ENCODE measurements around the gene WDR7. TPM values are rescaled to one million over a fixed set of nuclear protein-coding genes. Genes with fewer than 3 reads are reported as not detected.
"Not testable (repeated sequence)": the region's sequence is repeated elsewhere in the genome, so short reads cannot be mapped to it uniquely, and the experiment has no call there.

Gene WDR7
- total and polyA plus RNA-seq, 12 donors = 3.1 to 32.6 (median 28.0) TPM

GRCh38 chr18:56647951-56648893, 2.9 kb upstream of the WDR7 start:
- Histone ChIP-seq H3K27ac (peak overlapping the region in 1 of 10 donors; percentile 21), H3K27me3 (no peaks in the 10 kb centered on the region), H3K9me3 (no peaks in the 10 kb centered on the region), H3K4me3 (no peak overlapping the region), H3K4me1 (peaks cover 3 to 33% (median 15%) of the 10 kb centered on the region in 9 donors), H3K36me3 (no peaks in the 10 kb centered on the region)
- ATAC-seq = no peak
- TF ChIP-seq, protein P1, sequence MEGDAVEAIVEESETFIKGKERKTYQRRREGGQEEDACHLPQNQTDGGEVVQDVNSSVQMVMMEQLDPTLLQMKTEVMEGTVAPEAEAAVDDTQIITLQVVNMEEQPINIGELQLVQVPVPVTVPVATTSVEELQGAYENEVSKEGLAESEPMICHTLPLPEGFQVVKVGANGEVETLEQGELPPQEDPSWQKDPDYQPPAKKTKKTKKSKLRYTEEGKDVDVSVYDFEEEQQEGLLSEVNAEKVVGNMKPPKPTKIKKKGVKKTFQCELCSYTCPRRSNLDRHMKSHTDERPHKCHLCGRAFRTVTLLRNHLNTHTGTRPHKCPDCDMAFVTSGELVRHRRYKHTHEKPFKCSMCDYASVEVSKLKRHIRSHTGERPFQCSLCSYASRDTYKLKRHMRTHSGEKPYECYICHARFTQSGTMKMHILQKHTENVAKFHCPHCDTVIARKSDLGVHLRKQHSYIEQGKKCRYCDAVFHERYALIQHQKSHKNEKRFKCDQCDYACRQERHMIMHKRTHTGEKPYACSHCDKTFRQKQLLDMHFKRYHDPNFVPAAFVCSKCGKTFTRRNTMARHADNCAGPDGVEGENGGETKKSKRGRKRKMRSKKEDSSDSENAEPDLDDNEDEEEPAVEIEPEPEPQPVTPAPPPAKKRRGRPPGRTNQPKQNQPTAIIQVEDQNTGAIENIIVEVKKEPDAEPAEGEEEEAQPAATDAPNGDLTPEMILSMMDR (IDR thresholded peaks at IDR 0.05) = no peak
- intact Hi-C loops (cut with DNase I) = no loop called here
- no peak for DNase-seq
- 64 to 71% methylated on average over 3 of the region's 3 CpGs for WGBS, 2 donors

DNA sequence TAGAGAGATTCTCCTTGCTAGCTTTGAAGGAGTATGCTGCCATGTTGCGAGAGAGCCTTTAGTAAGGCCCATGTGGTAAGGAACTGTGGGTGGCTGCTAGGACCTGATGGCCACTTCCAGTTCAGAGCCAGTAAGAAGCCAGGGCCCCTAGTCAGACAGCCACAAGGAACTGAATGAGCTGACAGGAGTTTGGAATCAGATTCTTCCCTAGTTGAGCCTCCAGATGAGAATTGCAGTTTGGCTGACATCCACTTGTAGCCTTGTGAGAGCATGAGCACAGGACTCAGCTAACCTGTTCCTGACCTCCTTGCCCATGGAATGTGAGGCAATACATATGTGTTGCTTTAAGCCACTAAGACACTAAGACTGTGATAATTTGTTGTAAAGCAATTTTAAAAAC, 1.2 kb upstream of the WDR7 start:
- intact Hi-C loops (cut with DNase I) = no loop called here
- DNase-seq = no peak
- Histone ChIP-seq H3K36me3 (no peaks in the 10 kb centered on the region), H3K9me3 (peaks cover 0 to 9% (median 0%) of the 10 kb centered on the region in 11 donors), H3K4me3 (no peak overlapping the region), H3K4me1 (peaks cover 3 to 46% (median 17%) of the 10 kb centered on the region in 9 donors), H3K27ac (peak overlapping the region in 2 of 10 donors; percentile 91 to 92), H3K27me3 (no peaks in the 10 kb centered on the region)
- no peak for ATAC-seq
- TF ChIP-seq, protein P1 (IDR thresholded peaks at IDR 0.05) = no peak
- 100% methylated on average over 1 of the region's 1 CpG for WGBS, 2 donors

GRCh38 chr18:56651771-56652092, 573 bp downstream of the WDR7 start:
- no peaks in the 10 kb centered on the region for H3K36me3 ChIP-seq
- H3K9me3 ChIP-seq = peaks cover 0 to 9% (median 0%) of the 10 kb centered on the region in 11 donors
- TF ChIP-seq, protein P1 (IDR thresholded peaks at IDR 0.05) = no peak
- ATAC-seq = peak in 1 of 8 donors; percentile 35
- H3K4me1 ChIP-seq = peaks cover 3 to 58% (median 17%) of the 10 kb centered on the region in 9 donors
- peak overlapping the region; percentile 61 to 98 (median 88) for H3K4me3 ChIP-seq
- H3K27me3 ChIP-seq = no peaks in the 10 kb centered on the region
- no peak for DNase-seq
- intact Hi-C loops (cut with DNase I) = no loop called here
- WGBS, 2 donors = 3 to 6% methylated on average over 5 of the region's 5 CpGs
- peak overlapping the region; percentile 45 to 92 (median 85) for H3K27ac ChIP-seq

DNA sequence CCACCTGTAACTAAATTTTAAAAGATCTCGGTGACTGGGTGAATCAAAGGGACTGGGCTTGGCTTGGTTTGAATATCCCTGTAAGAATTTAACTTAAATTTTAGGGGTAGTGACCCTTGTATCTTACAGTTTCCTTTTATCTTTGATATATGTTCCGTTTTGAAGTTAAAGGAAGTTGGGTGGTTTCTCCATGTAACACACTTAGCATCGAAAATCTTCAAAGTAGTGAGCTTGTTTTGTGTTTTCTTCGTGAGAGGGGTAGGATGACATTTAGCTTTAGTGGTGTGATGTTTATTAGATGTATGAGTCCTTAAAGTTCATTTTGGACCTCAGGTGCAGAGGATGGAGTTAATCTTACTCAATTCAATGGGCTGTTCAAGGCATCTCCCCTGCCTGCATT, 1.6 kb downstream of the WDR7 start:
- TF ChIP-seq, protein P1 (IDR thresholded peaks at IDR 0.05) = no peak
- Histone ChIP-seq H3K27me3 (no peaks in the 10 kb centered on the region), H3K4me1 (peaks cover 3 to 55% (median 17%) of the 10 kb centered on the region in 9 donors), H3K9me3 (peaks cover 0 to 9% (median 0%) of the 10 kb centered on the region in 11 donors), H3K36me3 (no peaks in the 10 kb centered on the region), H3K4me3 (peak overlapping the region in 3 of 10 donors; percentile 76 to 98 (median 86)), H3K27ac (peak overlapping the region in 1 of 10 donors; percentile 91)
- 76 to 78% methylated on average over 4 of the region's 4 CpGs for WGBS, 2 donors
- intact Hi-C loops (cut with DNase I) = no loop called here
- ATAC-seq (no peak), DNase-seq (no peak)

DNA sequence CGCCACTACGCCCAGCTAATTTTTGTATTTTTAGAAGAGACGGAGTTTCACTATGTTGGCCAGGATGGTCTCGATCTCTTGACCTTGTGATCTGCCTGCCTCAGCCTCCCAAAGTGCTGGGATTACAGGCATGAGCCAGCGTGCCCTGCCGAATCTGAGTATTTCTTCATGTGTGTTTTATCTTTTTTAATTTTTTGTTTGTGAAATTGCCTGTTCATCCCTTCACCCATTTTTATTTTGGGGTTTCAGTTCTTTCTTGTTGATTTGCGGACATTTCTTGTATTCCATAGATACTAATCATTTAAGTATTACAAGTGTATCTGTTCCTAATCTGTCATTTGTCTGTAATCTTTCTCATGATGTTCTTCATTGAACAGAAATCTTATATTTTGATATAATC, 3.1 kb downstream of the WDR7 start:
- H3K27ac ChIP-seq; H3K27me3 ChIP-seq; DNase-seq; H3K36me3 ChIP-seq; ATAC-seq; intact Hi-C loops (cut with DNase I); H3K4me3 ChIP-seq; H3K9me3 ChIP-seq: not testable (repeated sequence)
- WGBS, 2 donors = 96 to 99% methylated on average over 7 of the region's 7 CpGs
- H3K4me1 ChIP-seq = peaks cover 3 to 50% (median 17%) of the 10 kb centered on the region in 9 donors
